MM.1S (cell line): ENCODE results near the gene LRRC4C.

ENCODE experiments used
- DNase-seq: peaks from one replicate; pipeline ENCODE4 v3.0.0-alpha.2; 2015
- H2AFZ ChIP-seq: fragments of 300-600 bp; sonication (generic); 2 replicates; pipeline ENCODE4 v1.6.0; 2016; ENCODE audit warnings: antibody characterized with exemption, low read length
- H3F3A ChIP-seq: fragments of 300-600 bp; sonication (generic); 2 replicates; pipeline ENCODE4 v1.6.1; 2016; ENCODE audit warnings: mild to moderate bottlenecking, antibody characterized with exemption, low read length, moderate library complexity, mixed read lengths; ENCODE audit not compliant: insufficient read depth
- H3K27ac ChIP-seq: fragments of 300-600 bp; sonication (generic); 2 replicates; pipeline ENCODE4 v1.5.1; 2016; ENCODE audit warnings: mild to moderate bottlenecking, low read length
- H3K27me3 ChIP-seq: fragments of 300-600 bp; sonication (generic); replicated peaks from 2 replicates; pipeline ENCODE4 v1.6.0; 2016; ENCODE audit warnings: low read length; ENCODE audit not compliant: insufficient read depth
- H3K36me3 ChIP-seq: fragments of 300-600 bp; sonication (generic); replicated peaks from 2 replicates; pipeline ENCODE4 v1.6.1; 2016; ENCODE audit warnings: mild to moderate bottlenecking, low read length, mixed read lengths; ENCODE audit not compliant: insufficient read depth
- H3K4me1 ChIP-seq: fragments of 300-600 bp; sonication (generic); 2 replicates; pipeline ENCODE4 v1.6.1; 2016; ENCODE audit warnings: low read length, mixed read lengths
- H3K4me2 ChIP-seq: fragments of 300-600 bp; sonication (generic); 2 replicates; pipeline ENCODE4 v1.6.0; 2016; ENCODE audit warnings: low read depth, low read length
- H3K4me3 ChIP-seq: fragments of 300-600 bp; sonication (generic); 2 replicates; pipeline ENCODE4 v1.5.1; 2016; ENCODE audit warnings: low read length, mixed read lengths
- H3K79me2 ChIP-seq: fragments of 300-600 bp; sonication (generic); 2 replicates; pipeline ENCODE4 v1.6.1; 2016; ENCODE audit warnings: mixed run types, low read length, mixed read lengths
- H3K9ac ChIP-seq: fragments of 300-600 bp; sonication (generic); 2 replicates; pipeline ENCODE4 v1.6.1; 2016; ENCODE audit warnings: low read length, mixed read lengths
- H3K9me2 ChIP-seq: fragments of 300-600 bp; sonication (generic); replicated peaks from 2 replicates; pipeline ENCODE4 v1.6.1; 2016; ENCODE audit warnings: mild to moderate bottlenecking, low read length, mixed read lengths; ENCODE audit not compliant: insufficient read depth
- H3K9me3 ChIP-seq: fragments of 300-600 bp; sonication (generic); replicated peaks from 2 replicates; pipeline ENCODE4 v1.6.1; 2016; ENCODE audit warnings: mild to moderate bottlenecking, low read length, mixed read lengths; ENCODE audit not compliant: insufficient read depth
- H4K20me1 ChIP-seq: fragments of 300-600 bp; sonication (generic); 2 replicates; pipeline ENCODE4 v1.6.1; 2016; ENCODE audit warnings: mild to moderate bottlenecking, low read length, moderate library complexity, mixed read lengths; ENCODE audit not compliant: insufficient read depth
- CTCF ChIP-seq: fragments of 300-600 bp; sonication (generic); IDR thresholded peaks from 2 replicates; pipeline ENCODE4 v1.5.1; 2016; ENCODE audit warnings: antibody characterized with exemption, low read length, mixed read lengths
- EZH2 ChIP-seq: fragments of 300-600 bp; sonication (generic); optimal IDR thresholded peaks from 2 replicates; pipeline ENCODE3; 2017; ENCODE audit warnings: low read depth, mild to moderate bottlenecking, antibody characterized with exemption, low read length, mixed read lengths
- EZH2phosphoT487 ChIP-seq: fragments of 300-600 bp; sonication (generic); IDR thresholded peaks from 2 replicates; pipeline ENCODE4 v1.6.1; 2018; ENCODE audit warnings: antibody characterized with exemption, low read length

The LRRC4C gene

DNA sequence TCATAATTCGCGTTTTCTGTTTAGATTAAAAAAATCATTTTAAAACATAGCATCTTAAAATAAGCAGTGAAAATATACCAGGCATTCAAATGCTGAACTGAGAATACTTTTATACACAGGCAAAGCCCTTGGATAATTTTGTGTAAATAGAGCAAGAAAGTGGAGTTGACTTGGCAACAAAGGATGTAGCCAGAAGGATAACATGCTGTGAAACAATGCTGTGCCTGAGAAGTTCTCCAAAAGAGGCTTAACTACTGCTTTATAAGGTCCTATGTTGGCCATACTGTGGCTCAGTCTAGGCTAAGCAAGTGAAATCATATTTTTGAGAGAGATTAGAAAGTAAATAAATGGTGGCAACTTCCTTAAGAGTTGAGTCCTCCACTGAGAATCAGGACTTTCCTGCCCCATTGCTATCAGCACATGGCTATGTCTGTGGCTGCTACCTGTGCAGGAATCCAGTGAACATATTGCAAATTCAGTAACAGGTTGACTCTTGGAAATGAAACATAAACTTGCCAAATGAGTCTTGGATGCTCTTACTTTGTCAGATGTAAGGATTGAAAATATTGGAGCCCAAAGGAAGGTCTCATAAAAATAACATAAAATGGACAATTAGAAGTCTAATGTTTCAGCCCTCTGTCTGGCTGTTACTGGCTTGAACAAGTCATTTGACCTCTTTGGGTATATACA lies 448.9 kb downstream of the LRRC4C start:
- Histone ChIP-seq H3K9me3 (no peaks in the 10 kb centered on the region), H3F3A (no peaks in the 10 kb centered on the region), H3K9me2 (no peaks in the 10 kb centered on the region), H3K9ac (no peak overlapping the region), H3K4me1 (no peaks in the 10 kb centered on the region), H4K20me1 (no peaks in the 10 kb centered on the region), H3K27me3 (no peaks in the 10 kb centered on the region), H3K36me3 (no peaks in the 10 kb centered on the region), H2AFZ (no peak overlapping the region), H3K4me3 (no peak overlapping the region), H3K4me2 (no peak overlapping the region), H3K79me2 (no peaks in the 10 kb centered on the region), H3K27ac (no peak overlapping the region)
- no peak for TF ChIP-seq CTCF
- TF ChIP-seq EZH2 = no peak
- TF ChIP-seq EZH2phosphoT487 = no peak
- no peak for DNase-seq

- no peaks in the 10 kb centered on the region for H3K9me2 ChIP-seq
- no peaks in the 10 kb centered on the region for H3K4me1 ChIP-seq
- no peaks in the 10 kb centered on the region for H3K9me3 ChIP-seq
- no peak for DNase-seq
- no peaks in the 10 kb centered on the region for H4K20me1 ChIP-seq
- no peaks in the 10 kb centered on the region for H3K27me3 ChIP-seq
- H3K79me2 ChIP-seq = no peaks in the 10 kb centered on the region
- no peaks in the 10 kb centered on the region for H3F3A ChIP-seq
- H3K4me3 ChIP-seq = no peak overlapping the region
- no peak overlapping the region for H3K9ac ChIP-seq
- H2AFZ ChIP-seq = no peak overlapping the region
- no peak overlapping the region for H3K27ac ChIP-seq
- no peak for TF ChIP-seq EZH2
- TF ChIP-seq EZH2phosphoT487 = no peak
- TF ChIP-seq CTCF = no peak
- H3K4me2 ChIP-seq = no peak overlapping the region
- no peaks in the 10 kb centered on the region for H3K36me3 ChIP-seq
These were observed 453.5 kb downstream of the LRRC4C start for GRCh38 chr11:41005986-41006385.

DNA sequence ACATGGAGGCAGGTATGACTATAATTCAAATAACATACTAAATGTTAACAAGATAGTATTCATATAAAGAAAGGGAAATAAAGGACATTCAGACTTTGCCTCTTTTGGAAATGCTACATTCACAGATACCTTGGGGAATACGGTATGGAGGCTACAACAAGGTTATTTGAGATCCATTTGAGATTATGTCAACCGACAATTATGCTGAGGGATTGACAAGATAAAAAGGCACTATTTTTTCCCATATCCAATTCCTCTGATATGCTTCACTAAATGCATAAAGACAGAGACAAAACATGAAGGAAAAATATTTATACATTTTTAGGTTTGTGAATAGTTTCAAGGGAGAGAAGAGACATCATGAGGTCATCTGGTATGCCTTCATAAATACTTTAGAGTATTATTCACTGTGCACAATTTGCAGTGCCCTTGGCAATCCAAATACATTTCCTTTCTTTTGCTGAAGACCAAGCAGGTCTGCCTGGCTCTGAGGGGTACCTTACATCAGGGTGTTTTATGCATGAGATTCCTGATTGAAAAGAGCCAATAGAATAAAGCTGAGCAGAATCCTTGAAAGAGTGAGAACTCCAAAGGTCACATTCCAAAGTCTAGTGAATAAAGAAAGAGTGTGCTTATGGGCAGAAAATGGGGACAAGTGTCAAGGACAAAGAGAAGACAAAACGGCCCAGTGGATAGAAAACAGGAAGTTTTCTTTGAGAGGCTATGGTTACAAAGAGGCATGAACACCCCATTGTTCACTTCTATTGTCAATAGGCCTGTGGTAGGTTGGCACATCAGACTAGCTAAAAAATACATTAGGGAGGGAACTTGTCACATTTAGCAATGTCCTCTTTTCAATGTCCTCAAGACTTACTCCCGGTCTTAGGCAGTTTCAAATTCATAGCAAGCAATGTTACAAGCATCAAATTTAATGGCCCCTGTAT lies 455.8 kb downstream of the LRRC4C start:
- Histone ChIP-seq H3K36me3 (no peaks in the 10 kb centered on the region), H2AFZ (no peak overlapping the region), H4K20me1 (no peaks in the 10 kb centered on the region), H3F3A (no peaks in the 10 kb centered on the region), H3K9ac (no peak overlapping the region), H3K9me2 (no peaks in the 10 kb centered on the region), H3K27ac (no peak overlapping the region), H3K79me2 (no peaks in the 10 kb centered on the region), H3K4me2 (no peak overlapping the region), H3K4me1 (no peaks in the 10 kb centered on the region), H3K4me3 (no peak overlapping the region), H3K9me3 (no peaks in the 10 kb centered on the region), H3K27me3 (no peaks in the 10 kb centered on the region)
- DNase-seq = no peak
- TF ChIP-seq EZH2 (no peak), CTCF (no peak), EZH2phosphoT487 (no peak)
